H4 (cell line): ENCODE measurements around the gene IMPA2. TPM values are rescaled to one million over a fixed set of nuclear protein-coding genes. Genes with fewer than 3 reads are reported as not detected.

Source experiments
- DNase-seq: peaks from one replicate; pipeline ENCODE4 v3.0.0-alpha.2; 2015; ENCODE audit warnings: low spot score
- total RNA-seq: library from RNA; depleted of rRNA; stranded (reverse); fragments of >200 nt; shearing (Covaris generic); gene quantifications from 2 replicates; pipeline ENCODE4 v1.2.3, GENCODE V29; 2014

Gene IMPA2
- total RNA-seq, 1 experiment from 2014 or later, result 38.9 TPM

DNA sequence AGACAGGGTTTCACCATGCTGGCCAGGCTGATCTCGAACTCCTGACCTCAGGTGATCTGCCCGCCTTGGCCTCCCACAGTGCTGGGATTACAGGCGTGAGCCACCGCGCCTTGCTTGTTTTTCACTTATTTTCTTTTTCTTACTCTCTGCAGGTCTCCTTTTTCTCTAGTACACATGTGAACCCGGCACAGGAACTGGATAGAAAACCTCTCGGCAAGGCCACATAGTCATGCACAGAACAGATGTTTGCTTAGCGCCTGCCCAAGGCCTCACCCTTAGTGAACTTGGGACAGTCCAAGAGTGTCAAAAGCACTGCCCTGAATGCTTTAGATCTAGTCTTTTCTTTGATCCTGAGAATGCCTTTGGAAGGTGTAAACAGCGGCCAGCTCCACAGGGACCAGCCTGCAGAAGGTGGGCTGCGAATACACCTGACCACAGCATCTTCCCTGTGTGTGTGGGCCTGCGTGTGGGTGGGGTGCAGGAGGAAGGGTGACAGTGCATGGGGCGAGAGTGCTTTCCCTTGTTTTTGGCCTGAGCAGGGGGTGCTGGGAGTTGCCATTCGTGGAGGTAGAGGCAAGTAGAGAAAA lies 27.0 kb downstream of the IMPA2 start:
- no peak for DNase-seq

DNA sequence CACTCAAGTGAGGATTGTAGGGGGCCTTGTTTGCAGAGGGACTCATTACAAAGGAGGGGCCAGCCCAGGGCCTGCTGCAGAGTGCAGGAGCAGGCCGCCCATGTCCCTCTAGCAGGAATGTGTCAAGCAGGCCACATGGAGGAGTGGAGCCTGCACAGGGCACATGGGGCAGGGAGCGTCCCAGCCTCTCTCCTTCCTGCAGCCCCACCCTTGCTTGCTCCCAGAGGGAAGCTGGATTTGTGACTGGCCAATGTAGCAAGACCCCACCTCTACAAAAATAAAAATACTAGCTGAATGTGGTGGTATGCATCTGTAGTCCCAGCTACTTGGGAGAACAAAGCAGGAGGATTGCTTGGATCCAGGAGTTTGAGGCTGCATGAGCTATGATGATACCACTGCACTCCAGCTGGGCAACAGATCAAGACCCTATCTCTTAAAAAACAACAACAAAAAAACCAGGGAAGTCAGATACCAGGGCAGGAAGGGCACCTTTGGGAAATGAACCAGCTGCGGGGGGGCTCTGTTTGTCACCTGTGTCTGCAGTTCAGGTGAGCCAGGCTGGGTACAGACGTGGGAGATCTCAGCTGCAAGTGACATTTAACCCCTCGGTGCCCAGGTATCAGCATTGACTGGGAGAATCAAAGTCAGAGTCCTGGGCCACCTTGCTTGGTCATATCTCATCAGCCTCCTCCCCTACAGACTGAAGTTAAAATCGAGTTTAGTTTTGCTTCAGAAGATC lies 27.7 kb downstream of the IMPA2 start:
- DNase-seq, result no peak

DNA sequence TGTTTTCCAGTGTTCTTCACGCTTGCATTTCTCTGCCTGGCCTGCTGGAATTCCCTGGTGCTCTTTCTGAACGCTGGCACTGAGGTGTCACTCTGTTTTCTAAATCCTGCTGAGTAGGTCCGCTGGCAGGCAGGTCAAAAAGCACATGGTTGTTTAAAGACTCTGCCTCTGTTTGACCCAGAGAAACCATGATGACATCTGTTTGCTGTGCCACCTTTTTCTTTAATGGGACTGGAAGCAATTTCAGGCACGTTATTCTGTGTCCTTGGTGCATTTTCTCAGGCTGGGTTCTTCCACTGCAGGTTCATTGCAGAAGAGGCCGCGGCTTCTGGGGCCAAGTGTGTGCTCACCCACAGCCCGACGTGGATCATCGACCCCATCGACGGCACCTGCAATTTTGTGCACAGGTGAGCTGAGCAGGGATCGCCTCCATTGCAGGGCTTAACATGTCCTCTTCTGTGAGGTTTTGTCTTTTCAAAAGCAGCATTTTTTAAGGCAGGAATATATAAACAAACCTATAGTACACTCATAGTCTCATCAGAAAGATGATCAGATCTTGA lies 28.4 kb downstream of the IMPA2 start:
- DNase-seq, result no peak

DNA sequence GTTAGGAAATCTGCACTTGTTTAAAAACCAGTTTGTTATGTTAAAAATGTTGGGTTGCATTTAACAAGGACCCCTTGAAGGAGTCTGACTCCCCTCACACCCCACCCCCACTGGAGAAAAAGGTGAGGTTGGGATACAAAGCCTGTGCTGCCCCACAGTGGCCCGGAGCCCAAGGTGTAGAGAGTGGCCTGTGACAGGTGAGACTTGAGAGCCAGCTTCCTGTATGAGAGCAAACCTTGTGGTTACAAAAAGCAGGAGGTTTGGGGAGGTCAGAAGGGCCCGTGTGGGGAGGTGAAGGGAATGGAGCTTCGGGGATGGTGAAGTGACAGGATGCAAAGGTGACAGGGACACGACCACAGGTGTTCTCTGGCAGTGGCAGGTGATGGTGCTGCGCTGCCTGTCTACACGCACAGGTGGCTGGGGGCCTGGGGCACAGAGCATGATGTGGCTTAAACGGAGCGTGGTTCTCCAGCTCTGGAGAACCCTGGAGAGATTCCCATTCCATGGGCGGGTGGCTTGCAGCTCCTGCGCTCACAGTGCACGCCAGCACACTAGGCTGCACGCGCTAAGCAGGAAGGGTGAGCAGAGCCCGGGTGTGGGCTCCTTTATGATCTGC lies 29.0 kb downstream of the IMPA2 start:
- no peak for DNase-seq

DNA sequence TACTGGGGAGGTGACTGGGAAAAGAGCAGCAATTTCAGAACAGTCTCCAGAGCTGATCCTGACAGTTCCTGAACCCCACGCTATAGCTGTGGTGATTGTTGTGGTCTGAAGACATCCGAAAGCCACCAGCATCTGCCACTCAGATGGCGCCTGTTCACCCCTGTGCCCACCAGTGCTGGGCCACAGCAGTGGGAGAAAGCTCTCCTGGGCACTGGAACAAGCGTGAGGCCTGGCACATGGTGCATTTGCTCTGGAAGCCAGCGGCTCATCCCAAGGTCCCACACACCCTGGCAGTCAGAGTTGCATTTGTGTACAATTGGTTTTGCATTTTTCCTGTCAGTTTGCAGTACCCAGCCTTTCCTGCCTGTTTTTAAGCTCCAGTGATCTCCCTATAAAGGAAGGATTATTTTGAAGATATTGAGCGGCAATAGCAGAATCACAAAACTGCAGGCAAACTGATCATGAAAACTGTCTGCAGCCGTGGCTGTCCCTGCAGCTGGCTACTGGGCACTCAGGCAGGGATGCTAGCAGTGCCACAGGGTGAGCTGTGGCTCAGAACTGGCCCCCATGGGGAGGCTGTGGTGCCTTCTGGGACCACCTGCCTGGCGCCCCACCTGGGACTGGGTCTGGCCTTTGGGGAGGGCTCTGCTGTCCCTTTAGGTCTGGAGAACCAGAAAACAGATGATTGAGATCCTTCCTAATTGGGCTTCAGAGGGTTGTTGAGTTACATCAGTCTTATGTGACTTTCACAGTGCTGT lies 30.1 kb downstream of the IMPA2 start:
- DNase-seq, result no peak

DNA sequence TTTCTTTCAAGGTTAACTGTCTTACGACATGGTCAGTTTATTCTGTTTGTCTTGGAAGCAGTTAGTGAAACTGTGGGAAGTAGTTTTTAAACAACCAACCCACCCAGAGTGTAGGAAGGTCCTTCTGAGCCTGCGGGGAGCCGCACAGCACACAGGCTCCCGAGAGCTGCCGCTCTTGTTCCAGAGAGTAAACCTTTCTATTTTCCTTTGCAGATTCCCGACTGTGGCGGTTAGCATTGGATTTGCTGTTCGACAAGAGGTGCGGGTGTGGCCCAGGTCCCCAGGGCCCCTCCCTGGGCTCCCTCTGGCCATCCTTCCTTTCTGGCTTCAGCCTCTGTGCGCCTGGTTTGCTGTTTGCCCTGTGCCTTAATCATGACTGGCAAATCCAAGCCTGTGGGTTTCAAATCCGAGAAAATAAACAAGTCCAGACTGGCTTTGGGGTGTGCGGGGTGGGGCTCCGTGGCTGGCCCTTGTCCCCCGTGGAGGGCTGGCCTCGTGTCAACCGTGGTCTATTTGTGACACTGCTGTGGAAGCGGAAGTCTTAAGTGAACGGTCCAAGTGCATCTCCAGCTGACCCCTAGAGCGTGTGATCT lies 30.7 kb downstream of the IMPA2 start:
- peak; percentile 76 for DNase-seq

DNA sequence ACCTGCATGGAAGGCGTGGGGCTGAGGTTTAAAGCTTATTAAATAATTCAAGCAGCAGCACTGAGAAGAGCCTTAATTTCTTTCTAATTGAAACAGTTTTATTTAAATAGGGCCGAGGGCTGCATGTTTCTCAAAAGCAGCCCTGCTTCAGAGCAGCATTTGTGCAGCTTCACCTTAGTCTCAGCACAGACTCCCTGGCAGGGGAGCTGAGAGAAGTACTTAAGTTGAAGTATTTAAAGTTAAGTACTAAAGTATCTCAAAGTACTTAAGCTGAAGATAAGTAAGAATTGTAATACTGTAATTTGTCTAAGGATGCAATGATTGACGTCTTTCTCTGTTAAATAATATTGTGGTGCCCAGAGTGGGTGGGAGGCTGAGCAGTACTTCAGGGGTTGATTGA lies 31.4 kb downstream of the IMPA2 start:
- no peak for DNase-seq

DNA sequence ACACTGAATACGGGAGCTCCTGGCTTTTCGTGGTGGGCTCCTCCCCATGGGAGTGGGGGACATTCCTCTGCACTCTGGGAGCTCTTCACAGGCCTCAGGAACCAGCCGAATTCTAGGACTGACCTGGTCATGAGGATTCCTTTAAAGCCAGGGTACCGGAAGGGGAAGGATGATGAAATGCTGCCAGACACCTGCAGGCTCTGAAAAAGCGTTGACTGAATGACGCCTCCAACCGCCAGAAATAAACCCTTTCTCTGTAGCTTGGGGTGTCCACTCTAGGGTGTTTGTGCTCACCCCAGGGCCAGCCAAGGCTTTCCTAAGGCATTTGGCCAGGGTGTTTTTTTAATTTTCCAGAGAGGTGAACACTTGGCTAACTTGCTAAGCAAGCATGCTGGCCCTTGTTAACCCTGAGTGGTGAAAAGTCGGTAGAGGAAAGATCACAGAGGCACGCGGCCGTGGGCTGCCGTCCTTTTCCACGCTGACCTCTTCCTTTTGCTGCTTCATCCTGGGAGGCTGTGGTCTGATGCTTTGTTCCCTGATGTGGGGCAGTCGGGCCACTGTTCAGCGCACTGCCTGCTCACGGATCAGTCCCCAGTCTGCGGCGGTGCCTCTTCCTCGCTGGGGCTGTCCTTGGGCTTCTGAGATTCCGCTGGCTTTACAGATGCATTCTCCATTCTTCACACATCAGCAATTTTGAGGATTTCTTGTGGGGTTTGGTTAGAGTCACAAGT lies 32.0 kb downstream of the IMPA2 start:
- no peak for DNase-seq

DNA sequence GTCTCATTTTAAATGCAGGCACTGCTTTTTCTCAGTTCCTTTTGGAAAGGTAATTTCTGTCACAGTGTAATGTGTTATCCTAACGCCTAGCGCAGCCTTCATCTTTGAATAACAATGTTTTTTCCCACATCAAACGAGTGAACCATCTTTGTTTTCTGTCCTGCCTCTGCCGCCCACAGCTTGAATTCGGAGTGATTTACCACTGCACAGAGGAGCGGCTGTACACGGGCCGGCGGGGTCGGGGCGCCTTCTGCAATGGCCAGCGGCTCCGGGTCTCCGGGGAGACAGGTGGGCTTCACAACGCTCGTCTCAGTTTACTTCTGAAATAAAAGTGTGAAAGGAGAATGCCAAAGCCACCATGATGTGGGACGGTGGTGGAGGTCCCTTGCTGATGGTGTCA lies 32.8 kb downstream of the IMPA2 start:
- no peak for DNase-seq

DNA sequence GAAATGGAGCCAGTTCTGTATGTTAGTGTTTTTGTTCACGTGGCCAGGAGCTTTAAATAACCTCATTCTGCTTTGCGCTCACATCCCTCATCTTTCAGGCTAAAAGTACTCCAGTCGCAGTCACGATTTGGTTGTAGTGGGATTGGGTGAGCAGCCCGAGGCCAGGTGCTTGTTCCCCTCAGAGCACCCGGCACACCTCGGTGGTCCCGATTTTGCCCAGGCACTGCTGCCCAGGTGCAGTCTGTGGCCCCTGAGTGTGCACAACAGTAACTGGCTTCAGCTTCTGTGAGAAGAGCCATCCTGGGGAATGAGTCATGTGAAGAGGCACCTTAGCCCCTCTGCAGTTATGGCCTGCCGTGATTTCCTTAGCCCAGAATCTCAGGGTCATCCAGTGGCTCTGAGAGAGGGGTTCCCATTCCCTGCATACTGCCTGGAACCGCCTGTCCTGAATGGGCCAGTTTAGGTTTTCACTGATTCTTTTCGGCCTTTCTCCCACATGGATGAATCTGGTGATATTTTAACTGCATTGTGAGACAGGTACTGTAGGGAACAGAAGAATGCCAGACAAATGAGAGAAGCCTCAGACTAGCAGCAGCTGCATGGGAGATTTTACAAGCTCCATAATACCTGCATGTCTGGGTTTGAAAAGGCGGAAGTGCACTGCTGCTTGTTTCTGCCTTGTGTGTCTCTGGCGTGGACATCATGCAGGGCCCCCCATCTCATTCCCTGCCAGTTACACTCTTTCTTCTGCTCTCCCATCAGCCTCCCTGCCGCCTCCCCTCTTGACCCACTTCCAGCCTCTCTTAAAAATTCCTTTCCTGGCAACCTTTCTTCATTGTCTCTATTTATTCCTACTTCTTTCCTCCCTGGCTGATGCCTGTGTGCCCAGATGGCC lies 33.5 kb downstream of the IMPA2 start:
- no peak for DNase-seq

DNA sequence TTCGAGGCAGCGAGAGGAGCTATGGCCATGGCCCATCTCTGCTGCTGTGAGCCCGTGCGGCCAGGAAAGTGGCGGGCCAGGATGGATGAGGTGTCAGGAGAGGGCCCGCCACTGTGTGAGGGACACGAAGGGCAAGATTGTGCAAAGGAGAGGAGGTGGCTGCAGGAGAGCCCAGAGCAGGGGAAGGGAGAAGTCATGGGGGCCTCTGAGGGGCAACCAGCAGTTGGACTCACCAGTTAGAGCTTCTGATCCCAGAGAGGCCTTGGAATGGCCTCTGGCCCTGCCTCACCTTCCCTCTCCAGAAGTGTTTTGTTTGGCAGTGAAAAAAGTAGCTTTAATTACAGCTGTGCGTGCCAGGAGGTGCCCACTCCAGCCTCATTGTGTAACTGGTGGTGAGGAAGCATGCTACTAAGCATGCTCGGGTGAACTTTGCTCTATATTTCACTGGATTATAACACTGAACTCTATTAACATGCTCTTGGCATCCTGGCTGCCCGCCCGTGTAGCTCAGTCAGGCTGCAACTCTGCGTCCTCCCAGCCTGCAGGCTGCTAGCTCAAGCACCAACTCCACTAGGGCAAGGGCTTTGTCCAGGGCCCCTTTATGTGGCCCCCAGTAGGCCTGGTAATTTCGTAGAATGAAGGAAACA lies 34.2 kb downstream of the IMPA2 start:
- peak; percentile 96 for DNase-seq

DNA sequence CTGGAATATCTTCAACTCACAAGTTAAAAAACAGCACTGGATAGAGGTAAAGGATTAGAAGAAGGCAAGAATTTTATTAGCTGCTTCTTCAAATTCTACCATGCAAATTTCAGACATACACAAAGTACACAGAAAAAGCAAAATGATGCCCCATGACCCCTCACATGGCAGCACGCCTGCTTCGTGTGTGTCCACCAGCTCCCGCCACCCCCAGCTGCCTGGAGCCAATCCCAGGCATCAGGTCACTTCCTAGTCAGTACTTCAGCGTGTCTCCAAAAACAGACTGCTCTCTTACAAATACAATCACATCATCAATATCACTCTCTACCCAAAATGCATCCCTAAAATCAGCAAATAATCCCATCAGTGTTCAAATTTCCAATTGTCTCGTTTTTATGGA lies 35.8 kb downstream of the IMPA2 start:
- no peak for DNase-seq

DNA sequence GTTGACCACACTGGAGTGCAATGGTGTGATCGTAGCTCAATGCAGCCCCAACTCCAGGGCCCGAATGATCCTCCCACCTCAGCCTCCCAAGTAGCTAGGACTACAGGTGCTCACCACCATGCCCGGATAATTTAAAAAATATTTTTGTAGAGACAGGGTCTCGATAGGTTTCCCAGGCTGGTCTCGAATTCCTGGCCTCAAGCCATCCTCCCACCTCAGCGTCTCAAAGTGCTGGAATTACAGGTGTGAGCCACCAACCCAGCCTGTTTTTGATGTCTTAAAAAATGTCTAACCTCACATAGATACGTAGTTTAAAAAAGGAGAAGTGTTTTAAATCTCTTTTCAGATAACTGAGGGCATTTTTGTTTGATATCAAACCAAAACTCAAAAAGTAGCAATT lies 37.6 kb downstream of the IMPA2 start:
- no peak for DNase-seq

DNA sequence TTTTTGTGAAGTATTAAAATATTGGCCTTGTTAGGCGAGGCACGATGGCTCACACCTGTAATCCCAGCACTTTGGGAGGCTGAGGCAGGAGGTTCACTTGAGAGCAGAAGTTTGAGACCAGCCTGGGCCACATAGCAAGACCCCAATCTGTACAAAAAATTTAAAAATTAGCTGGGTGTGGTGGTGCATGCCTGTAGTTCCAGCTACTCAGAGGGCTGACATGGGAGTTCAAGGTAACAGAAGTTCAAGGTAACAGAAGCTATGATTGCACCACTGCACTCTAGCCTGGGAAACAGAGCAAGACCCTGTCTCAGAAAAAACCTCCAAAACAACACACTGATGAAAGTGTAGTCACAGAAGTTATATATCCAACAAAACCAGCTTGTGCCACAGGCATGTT lies 39.8 kb downstream of the IMPA2 start:
- no peak for DNase-seq

DNA sequence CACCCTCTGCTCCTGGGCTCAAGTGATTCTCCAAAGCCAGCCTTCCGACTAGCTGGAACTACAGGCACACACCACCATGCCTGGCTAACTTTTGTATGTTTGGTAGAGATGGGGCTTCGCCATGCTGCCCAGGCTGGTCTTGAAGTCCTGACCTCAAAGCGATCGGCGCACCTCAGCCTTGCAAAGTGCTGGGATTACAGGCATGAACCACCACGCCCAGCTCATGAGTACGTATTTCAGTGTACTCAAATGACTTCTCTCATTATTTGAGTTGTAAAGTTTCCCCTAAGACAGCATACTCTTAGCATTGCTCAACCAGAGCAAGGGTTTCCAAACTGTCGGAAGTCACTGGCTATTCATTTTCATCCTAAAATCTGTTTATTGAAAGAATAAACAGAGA lies 40.3 kb downstream of the IMPA2 start:
- DNase-seq, result no peak

DNA sequence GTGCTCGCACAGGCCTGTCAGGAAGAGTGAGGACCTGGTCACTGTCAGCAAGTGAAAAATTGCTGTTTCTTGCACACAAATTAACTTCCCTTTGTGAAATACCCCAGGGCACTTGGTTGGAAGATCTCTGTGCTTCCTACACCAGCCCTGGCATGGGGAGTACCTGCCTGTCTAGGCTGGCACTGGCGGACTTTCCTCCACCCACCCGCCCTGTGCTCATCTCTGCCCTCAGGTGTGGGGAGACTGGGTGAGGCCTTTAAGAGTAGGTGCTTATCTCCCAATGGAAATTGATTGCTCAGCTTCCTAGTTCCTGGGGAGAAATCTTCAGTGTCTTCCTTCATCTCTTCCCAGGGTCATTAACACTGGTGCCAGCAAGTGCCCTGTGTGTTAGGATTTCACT lies 42.1 kb downstream of the IMPA2 start:
- no peak for DNase-seq

DNA sequence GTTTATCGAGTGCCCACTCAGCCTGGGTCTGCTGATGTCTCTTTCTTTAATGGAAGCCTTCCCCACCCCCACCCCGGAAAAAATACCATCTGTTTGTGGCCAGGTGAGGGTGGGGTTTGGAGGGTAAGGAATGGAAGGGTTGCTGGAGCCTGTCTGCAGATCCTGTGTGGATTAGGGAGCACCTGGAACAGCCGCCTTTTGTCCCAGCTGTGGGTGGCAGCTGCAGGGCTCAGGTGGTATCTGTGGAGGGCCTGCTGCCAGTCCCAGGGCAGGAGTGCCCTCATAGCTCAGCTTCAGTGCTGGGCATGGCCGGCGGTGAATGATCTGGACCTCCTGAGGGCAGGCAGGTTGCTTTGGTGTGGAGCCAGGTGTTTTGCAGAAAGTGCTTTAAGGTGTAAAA lies 45.3 kb downstream of the IMPA2 start:
- no peak for DNase-seq

DNA sequence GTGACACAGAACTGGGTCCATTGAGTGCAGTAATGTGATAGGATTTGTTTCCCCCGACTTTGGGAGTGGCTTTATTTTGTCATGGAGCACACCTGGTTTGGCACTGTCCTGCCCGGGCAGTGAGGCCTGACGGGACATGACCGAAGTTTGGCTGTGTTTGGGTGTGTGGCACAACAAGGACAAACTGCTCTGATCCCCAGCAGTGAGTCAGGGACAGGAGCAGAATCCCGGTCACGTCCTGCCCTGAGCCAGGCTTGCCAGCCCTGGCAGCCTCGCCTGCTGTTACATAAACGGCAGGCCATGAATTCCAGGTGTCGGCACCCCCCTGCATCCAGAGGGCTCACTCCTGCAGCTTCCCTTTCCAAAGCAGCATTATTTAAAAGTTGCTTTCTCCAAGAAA lies 45.7 kb downstream of the IMPA2 start:
- DNase-seq, result no peak

DNA sequence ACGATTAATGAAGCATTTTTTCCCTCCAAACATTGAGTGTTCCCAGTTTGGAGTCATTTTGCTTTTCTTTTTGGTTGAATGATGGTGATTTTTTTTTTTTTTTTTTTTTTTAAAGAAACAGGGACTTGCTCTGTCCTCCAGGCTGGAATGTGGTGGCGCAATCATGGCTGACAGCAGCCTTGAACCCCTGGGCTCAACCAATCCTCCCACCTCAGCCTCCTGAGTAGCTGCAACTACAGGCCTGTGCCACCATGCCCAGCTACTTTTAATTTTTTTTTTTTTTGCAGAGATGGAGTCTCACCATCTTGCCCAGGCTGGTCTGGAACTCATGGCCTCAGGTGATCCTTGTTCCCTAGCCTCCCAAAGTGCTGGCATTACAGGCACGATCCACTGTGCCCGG lies 46.2 kb downstream of the IMPA2 start:
- DNase-seq, result no peak
